GM23338 (cell line): ENCODE results near the gene COL2A1. TPM values are rescaled to one million over a fixed set of nuclear protein-coding genes. Genes with fewer than 3 reads are reported as not detected.

Experiments used
- ATAC-seq: fragments of 200-7000 bp; cut with Tn5 transposase; 3 replicates; pipeline ENCODE4 v1.9.1; 2020
- DNase-seq: peaks from one replicate; pipeline ENCODE4 v3.0.0-alpha.2; 2015; ENCODE audit warnings: low spot score
- H2AFZ ChIP-seq: fragments of 200-600 bp; sonication (generic); 2 replicates; pipeline ENCODE4 v1.8.0; 2016; ENCODE audit warnings: antibody characterized with exemption, mild to moderate bottlenecking, moderate library complexity
- H3F3A ChIP-seq: fragments of 200-600 bp; sonication (generic); replicated peaks from 2 replicates; pipeline ENCODE4 v1.8.0; 2017; ENCODE audit warnings: antibody characterized with exemption, mixed run types, low read depth
- H3K27ac ChIP-seq: fragments of 200-600 bp; sonication (generic); 2 replicates; pipeline ENCODE4 v1.6.1; 2016; ENCODE audit warnings: low read depth
- H3K27me3 ChIP-seq: fragments of 200-600 bp; sonication (generic); 2 replicates; pipeline ENCODE4 v1.8.0; 2016; ENCODE audit warnings: mild to moderate bottlenecking, mixed run types, moderate library complexity; ENCODE audit not compliant: insufficient read depth
- H3K36me3 ChIP-seq: fragments of 200-600 bp; sonication (generic); 2 replicates; pipeline ENCODE4 v1.8.0; 2016; ENCODE audit warnings: mild to moderate bottlenecking; ENCODE audit not compliant: insufficient read depth
- H3K4me1 ChIP-seq: fragments of 200-600 bp; sonication (generic); 2 replicates; pipeline ENCODE4 v1.8.0; 2016; ENCODE audit warnings: mild to moderate bottlenecking, moderate library complexity; ENCODE audit not compliant: insufficient read depth
- H3K4me2 ChIP-seq: fragments of 200-600 bp; sonication (generic); 2 replicates; pipeline ENCODE4 v1.7.1; 2017; ENCODE audit warnings: mixed run types
- H3K4me3 ChIP-seq: fragments of 200-600 bp; sonication (generic); 2 replicates; pipeline ENCODE4 v1.6.1; 2016; ENCODE audit warnings: mixed run types
- H3K79me2 ChIP-seq: fragments of 200-600 bp; sonication (generic); replicated peaks from 2 replicates; pipeline ENCODE4 v1.8.0; 2017; ENCODE audit warnings: mild to moderate bottlenecking; ENCODE audit not compliant: insufficient read depth
- H3K9me2 ChIP-seq: fragments of 200-600 bp; sonication (generic); 2 replicates; pipeline ENCODE4 v1.8.0; 2017; ENCODE audit not compliant: insufficient read depth
- H4K20me1 ChIP-seq: fragments of 200-600 bp; sonication (generic); replicated peaks from 2 replicates; pipeline ENCODE4 v1.8.0; 2017; ENCODE audit warnings: mild to moderate bottlenecking; ENCODE audit not compliant: insufficient read depth
- H3K27ac Mint-ChIP-seq: 2 replicates; pipeline ENCODE4 v1.8.0; 2020; ENCODE audit warnings: inconsistent platforms, mild to moderate bottlenecking, moderate library complexity, mixed read lengths
- H3K27me3 Mint-ChIP-seq: 3 replicates; pipeline ENCODE4 v1.8.0; 2022; ENCODE audit warnings: low read depth, mild to moderate bottlenecking, moderate library complexity, mixed read lengths, inconsistent platforms; ENCODE audit not compliant: insufficient read depth, poor library complexity
- H3K36me3 Mint-ChIP-seq: 3 replicates; pipeline ENCODE4 v1.8.0; 2021; ENCODE audit warnings: low read depth, mild to moderate bottlenecking, inconsistent platforms, moderate library complexity, mixed read lengths
- H3K4me1 Mint-ChIP-seq: 3 replicates; pipeline ENCODE4 v1.8.0; 2020; ENCODE audit warnings: mild to moderate bottlenecking, inconsistent platforms, mixed read lengths
- H3K4me3 Mint-ChIP-seq: 3 replicates; pipeline ENCODE4 v1.8.0; 2021; ENCODE audit warnings: moderate library complexity, mild to moderate bottlenecking, inconsistent platforms, mixed read lengths
- H3K9me3 Mint-ChIP-seq: 3 replicates; pipeline ENCODE4 v1.8.0; 2020; ENCODE audit warnings: moderate library complexity, mild to moderate bottlenecking, inconsistent platforms, mixed read lengths
- CREB1 ChIP-seq: fragments of 250-450 bp; sonication (Bioruptor Pico); IDR thresholded peaks from 2 replicates; pipeline ENCODE4 v1.5.0; 2020; ENCODE audit warnings: low read depth, mild to moderate bottlenecking, moderate library complexity
- ZNF114 ChIP-seq: fragments of 250-450 bp; sonication (Bioruptor Pico); IDR thresholded peaks from 2 replicates; pipeline ENCODE4 v1.5.0; 2020; ENCODE audit warnings: mild to moderate bottlenecking, moderate library complexity
- ZNF462 ChIP-seq: fragments of 250-450 bp; sonication (Bioruptor Pico); IDR thresholded peaks from 2 replicates; pipeline ENCODE4 v1.5.0; 2020; ENCODE audit warnings: mild to moderate bottlenecking, moderate library complexity
- polyA plus RNA-seq: library from polyadenylated mRNA; unstranded; fragments of >200 nt; fragmentation: Nextera tagmentation; extraction: Ambion mirVana; gene quantifications from 2 replicates; pipeline ENCODE4 v1.2.1, GENCODE V29; 2016
- total RNA-seq: library from RNA; depleted of rRNA; stranded (reverse); fragments of >200 nt; shearing (Covaris generic); gene quantifications from 2 replicates; pipeline ENCODE4 v1.2.3, GENCODE V29; 2014
- TF ChIP-seq, protein P1 (sequence below): IDR thresholded peaks from one replicate; pipeline ENCODE4 v1.6.1; 2018; ENCODE audit warnings: antibody characterized with exemption; ENCODE audit not compliant: unreplicated experiment

Gene COL2A1
- total and polyA plus RNA-seq, 2 experiments from 2014 or later: 7.0 to 24.6 TPM

- no peak for TF ChIP-seq ZNF462 (CRISPR knock-in tag)
- no peak for TF ChIP-seq CREB1
- TF ChIP-seq, protein P1, sequence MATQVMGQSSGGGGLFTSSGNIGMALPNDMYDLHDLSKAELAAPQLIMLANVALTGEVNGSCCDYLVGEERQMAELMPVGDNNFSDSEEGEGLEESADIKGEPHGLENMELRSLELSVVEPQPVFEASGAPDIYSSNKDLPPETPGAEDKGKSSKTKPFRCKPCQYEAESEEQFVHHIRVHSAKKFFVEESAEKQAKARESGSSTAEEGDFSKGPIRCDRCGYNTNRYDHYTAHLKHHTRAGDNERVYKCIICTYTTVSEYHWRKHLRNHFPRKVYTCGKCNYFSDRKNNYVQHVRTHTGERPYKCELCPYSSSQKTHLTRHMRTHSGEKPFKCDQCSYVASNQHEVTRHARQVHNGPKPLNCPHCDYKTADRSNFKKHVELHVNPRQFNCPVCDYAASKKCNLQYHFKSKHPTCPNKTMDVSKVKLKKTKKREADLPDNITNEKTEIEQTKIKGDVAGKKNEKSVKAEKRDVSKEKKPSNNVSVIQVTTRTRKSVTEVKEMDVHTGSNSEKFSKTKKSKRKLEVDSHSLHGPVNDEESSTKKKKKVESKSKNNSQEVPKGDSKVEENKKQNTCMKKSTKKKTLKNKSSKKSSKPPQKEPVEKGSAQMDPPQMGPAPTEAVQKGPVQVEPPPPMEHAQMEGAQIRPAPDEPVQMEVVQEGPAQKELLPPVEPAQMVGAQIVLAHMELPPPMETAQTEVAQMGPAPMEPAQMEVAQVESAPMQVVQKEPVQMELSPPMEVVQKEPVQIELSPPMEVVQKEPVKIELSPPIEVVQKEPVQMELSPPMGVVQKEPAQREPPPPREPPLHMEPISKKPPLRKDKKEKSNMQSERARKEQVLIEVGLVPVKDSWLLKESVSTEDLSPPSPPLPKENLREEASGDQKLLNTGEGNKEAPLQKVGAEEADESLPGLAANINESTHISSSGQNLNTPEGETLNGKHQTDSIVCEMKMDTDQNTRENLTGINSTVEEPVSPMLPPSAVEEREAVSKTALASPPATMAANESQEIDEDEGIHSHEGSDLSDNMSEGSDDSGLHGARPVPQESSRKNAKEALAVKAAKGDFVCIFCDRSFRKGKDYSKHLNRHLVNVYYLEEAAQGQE: no peak
Measured at GRCh38 chr12:47989666-47990065, 14.6 kb downstream of the COL2A1 start (continued).

- no peak overlapping the region for H3K4me3 Mint-ChIP-seq
- H3K4me1 Mint-ChIP-seq: peaks cover 15% of the 10 kb centered on the region
- TF ChIP-seq ZNF114 (CRISPR knock-in tag): no peak
Measured at GRCh38 chr12:47989023-47989417, 15.3 kb downstream of the COL2A1 start.

More at GRCh38 chr12:47989023-47989417, 15.3 kb downstream of the COL2A1 start:
- no peaks in the 10 kb centered on the region for H3K36me3 ChIP-seq
- no peaks in the 10 kb centered on the region for H3K79me2 ChIP-seq
- ATAC-seq (no peak), DNase-seq (no peak)
- no peak overlapping the region for H3K4me3 ChIP-seq
- no peaks in the 10 kb centered on the region for H3K9me3 Mint-ChIP-seq
- H3K4me1 ChIP-seq: peaks cover 4% of the 10 kb centered on the region; the same call in 1 of the 2 replicates
- no peaks in the 10 kb centered on the region; the same call in 2 of the 3 replicates for H3K36me3 Mint-ChIP-seq
- 0 out of 2 replicates have a peak, but pooled peaks cover 4% of the 10 kb centered on the region for H3K27me3 ChIP-seq
- H3K4me2 ChIP-seq: no peak overlapping the region
- H3K27ac Mint-ChIP-seq: no peak overlapping the region
- no peaks in the 10 kb centered on the region for H3K9me2 ChIP-seq
- no peak overlapping the region for H2AFZ ChIP-seq
- no peak overlapping the region for H3K27ac ChIP-seq
- no peaks in the 10 kb centered on the region for H3F3A ChIP-seq
- H3K27me3 Mint-ChIP-seq: peaks cover 41% of the 10 kb centered on the region
- no peaks in the 10 kb centered on the region; the same call in 1 of the 2 replicates for H4K20me1 ChIP-seq
